GM12892 (cell line): ENCODE results near the gene IL22RA1.

ENCODE experiments used
- POLR2A ChIP-seq: IDR thresholded peaks from 2 replicates; pipeline ENCODE4 v1.6.1; 2011; ENCODE audit warnings: low read depth, low read length, control low read depth
- POLR2AphosphoS5 ChIP-seq: IDR thresholded peaks from 2 replicates; pipeline ENCODE4 v1.6.1; 2011; ENCODE audit warnings: low read depth, low read length, control low read depth
- TAF1 ChIP-seq: IDR thresholded peaks from 2 replicates; pipeline ENCODE4 v1.6.1; 2011; ENCODE audit warnings: low read depth, mild to moderate bottlenecking, control low read depth, low read length, borderline replicate concordance

DNA sequence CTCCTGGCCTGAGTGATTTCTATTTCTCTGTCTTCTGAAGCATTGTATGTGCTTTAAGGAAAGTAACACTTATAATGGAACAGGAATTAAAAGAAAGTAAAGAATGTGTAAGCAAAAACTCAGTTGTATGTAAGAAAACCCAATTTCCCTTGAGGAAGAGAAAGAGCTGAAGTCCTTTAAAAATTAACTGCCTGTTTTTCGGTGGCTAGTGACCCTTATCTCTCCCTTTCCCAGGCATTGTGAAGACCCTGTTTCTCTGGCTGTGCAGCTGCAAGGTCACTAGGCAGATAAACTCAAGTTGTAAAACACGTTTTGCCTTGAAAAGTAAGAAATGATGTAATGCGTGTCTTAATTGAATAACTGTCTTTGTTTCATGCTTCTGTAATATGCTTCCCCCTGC is 39.5 kb downstream of the IL22RA1 start:
- TF ChIP-seq TAF1: no peak
- TF ChIP-seq POLR2AphosphoS5: no peak
- TF ChIP-seq POLR2A: no peak
